Lower leg skin (tissue), 4 donors: ENCODE data around the gene RBM6. TPM values are rescaled to one million over a fixed set of nuclear protein-coding genes. Genes with fewer than 3 reads are reported as not detected.

Experiments
- DNase-seq, 2 donors: peaks; one replicate each; pipeline ENCODE4 v3.0.0-alpha.2; 2019; ENCODE audit warnings: low spot score in 2 of 2
- H3K4me3 ChIP-seq: fragments of 200-600 bp; sonication (generic); 2 replicates; pipeline ENCODE4 v1.5.1; 2017; ENCODE audit warnings: mild to moderate bottlenecking, low read depth; ENCODE audit not compliant: poor library complexity, severe bottlenecking
- POLR2A ChIP-seq, 2 donors: fragments of 450-650 bp; IDR thresholded peaks; one replicate each; pipeline ENCODE4 v1.6.1; 2016 to 2017; ENCODE audit warnings: antibody characterized with exemption in 2 of 2, mild to moderate bottlenecking in 1 of 2, moderate library complexity in 1 of 2
- WGBS, 2 donors: methylation state at CpG; one replicate each; pipeline ENCODE4 v1.1.5; 2018; 5-methylcytosine and 5-hydroxymethylcytosine counted together
- intact Hi-C: fragments of 100-400 bp; cut with DNase I; formaldehyde crosslinking; loops from one replicate; pipeline ENCODE4 v1.15.0; 2023; ENCODE audit warnings: low total_unique reads
- total RNA-seq, 4 donors: library from RNA; depleted of rRNA; stranded (reverse); fragments of >200 nt; gene quantifications; one replicate each; pipeline ENCODE4 v1.1.0, GENCODE V29; 2016
- TF ChIP-seq, protein P1 (sequence below), 3 donors: fragments of 450-650 bp; IDR thresholded peaks; one replicate each; pipeline ENCODE4 v1.5.1; 2016; ENCODE audit warnings: antibody characterized with exemption in 3 of 3, mild to moderate bottlenecking in 3 of 3, moderate library complexity in 2 of 3

RBM6 gene
- total RNA-seq, 4 donors from 2014 or later: 41.4 to 121 (median 54.7) TPM

DNA sequence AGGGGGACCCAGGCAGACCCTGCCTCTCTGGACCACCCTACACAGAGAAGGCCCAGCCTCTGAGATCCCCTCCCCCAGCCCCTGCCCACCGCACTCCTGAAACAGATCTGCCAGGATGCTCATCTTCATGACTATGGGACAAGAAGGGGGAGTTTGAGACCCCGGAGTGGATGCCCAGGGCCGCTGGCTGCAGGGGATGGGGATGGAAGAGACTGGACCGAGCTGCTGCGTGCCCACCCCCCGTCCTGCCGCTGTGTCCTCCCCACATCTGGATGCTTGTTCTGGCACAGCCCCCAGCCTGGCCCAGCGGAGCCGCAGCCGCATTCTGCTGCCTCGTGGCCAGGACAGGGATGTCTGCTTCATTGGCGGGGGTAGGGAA, 184.8 kb downstream of the RBM6 start:
- WGBS, 2 donors: 28 to 35% methylated on average over 12 of the region's 12 CpGs
- no peak for DNase-seq
- intact Hi-C loops: loop anchor here (10.0 kb wide), 1 partner anchor 150 kb away; the partner anchor contains the start of gene LSMEM2

DNA sequence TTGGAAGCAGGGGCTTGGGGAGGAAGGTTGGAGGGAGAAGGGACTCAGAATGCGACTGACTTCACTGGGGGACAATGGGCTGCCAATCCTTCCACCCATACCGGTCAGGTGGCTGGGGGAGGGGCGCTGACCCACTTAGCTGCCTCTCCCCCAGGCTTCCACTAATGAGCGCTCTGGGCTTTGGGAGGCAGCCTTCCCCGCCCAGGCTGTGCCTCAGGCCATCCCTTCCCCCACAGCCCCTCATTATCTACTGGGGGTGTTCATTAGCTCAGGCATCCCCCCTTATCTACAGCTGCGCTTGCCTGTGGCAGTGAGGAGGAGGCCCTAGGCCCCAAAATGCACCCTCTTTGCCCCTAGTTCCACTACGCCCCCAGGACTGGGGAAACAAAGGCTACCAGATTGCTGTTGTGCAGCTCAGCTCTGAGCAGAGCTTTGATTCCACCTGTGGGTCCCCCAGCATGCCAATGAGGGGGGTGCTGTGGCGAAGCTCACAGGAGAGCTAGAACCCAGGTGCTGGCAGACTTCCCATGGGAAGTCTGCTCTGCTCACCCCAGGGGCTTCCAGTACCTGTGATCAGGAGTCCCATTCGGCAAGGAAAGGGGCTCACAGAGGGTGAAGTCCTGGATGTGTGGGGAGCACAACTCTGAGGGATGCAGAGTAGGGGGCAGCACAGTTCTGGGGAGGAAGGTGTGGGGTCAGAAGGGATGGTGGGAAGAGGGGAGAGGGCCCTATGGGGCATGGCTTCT, 185.8 kb downstream of the RBM6 start:
- WGBS, 2 donors: 67 to 77% methylated on average over 8 of the region's 9 CpGs
- no peak for TF ChIP-seq POLR2A (IDR thresholded peaks at IDR 0.05)
- TF ChIP-seq, protein P1, sequence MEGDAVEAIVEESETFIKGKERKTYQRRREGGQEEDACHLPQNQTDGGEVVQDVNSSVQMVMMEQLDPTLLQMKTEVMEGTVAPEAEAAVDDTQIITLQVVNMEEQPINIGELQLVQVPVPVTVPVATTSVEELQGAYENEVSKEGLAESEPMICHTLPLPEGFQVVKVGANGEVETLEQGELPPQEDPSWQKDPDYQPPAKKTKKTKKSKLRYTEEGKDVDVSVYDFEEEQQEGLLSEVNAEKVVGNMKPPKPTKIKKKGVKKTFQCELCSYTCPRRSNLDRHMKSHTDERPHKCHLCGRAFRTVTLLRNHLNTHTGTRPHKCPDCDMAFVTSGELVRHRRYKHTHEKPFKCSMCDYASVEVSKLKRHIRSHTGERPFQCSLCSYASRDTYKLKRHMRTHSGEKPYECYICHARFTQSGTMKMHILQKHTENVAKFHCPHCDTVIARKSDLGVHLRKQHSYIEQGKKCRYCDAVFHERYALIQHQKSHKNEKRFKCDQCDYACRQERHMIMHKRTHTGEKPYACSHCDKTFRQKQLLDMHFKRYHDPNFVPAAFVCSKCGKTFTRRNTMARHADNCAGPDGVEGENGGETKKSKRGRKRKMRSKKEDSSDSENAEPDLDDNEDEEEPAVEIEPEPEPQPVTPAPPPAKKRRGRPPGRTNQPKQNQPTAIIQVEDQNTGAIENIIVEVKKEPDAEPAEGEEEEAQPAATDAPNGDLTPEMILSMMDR (IDR thresholded peaks at IDR 0.05): no peak
- no peak overlapping the region for H3K4me3 ChIP-seq
- no peak for DNase-seq
- intact Hi-C loops: loop anchor here (10.0 kb wide), 1 partner anchor 149 kb away; the partner anchor contains the start of gene LSMEM2

More for the DNA sequence above, 184.8 kb downstream of the RBM6 start:
- H3K4me3 ChIP-seq: no peak overlapping the region
- TF ChIP-seq, protein P1 (IDR thresholded peaks at IDR 0.05): no peak
- TF ChIP-seq POLR2A (IDR thresholded peaks at IDR 0.05): no peak

DNA sequence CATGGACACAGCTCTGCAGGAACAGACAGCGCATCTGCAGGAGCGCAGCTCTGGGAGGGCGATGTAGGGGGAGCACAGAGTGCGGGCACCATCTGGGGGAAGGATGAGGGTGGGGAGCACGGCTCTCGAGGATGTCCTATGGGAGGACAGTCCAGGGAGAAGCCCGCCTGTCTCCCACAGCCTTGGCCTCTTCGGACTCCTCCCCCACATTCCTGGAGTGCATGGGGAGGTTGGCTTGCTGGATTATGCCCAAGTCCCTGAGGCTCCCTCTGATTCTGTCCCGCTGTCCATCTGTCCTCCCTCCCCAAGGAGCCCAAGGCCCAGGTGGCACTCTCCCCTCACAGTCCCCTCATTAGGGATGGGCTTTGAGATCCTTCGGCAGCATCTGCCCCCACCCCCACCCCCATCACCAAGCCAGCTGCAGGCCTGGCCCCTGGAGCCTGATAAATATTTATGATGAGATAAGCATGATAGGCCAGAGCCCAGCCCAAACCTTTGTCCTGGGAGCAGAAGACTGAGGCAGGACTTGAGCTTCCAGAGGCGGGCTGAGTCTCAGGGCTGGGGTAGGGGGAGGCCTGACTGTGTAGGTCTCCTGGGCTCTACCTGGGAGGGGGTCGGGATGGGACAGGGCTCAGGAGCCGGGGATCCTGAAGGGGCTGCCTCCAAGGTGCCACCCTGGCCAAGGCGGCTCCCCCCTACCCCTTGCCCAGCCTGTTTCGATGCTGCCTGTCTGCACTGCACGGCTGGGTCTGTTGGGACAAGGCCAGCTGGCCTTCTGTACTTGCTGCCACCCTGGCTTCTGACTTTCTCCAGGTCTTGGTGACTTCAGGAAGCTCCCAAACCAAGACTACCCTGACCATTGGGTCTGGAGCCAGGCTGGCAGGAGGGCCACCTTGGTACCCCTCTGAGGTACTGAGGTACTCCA, 186.6 kb downstream of the RBM6 start:
- DNase-seq: no peak
- WGBS, 2 donors: 62 to 65% methylated on average over 15 to 16 of the region's 16 CpGs
- no peak overlapping the region for H3K4me3 ChIP-seq
- TF ChIP-seq, protein P1 (IDR thresholded peaks at IDR 0.05): no peak
- no peak for TF ChIP-seq POLR2A (IDR thresholded peaks at IDR 0.05)
- intact Hi-C loops: loop anchor here (10.0 kb wide), 1 partner anchor 148 kb away; the partner anchor contains the start of gene LSMEM2

Other genes with a start within 250 kb of the RBM6 start
- 1 to 10 TPM; 1.0 to 3.7 (median 3.1) TPM for gene AMIGO3, start 220.5 kb upstream of the RBM6 start, total RNA-seq
- gene GMPPB, start 216.2 kb upstream of the RBM6 start, total RNA-seq: 10 to 100 TPM; 10.1 to 27.6 (median 18.2) TPM
- 10 to 100 TPM; 44.1 to 56.5 (median 51.6) TPM for gene IP6K1, start 153.6 kb upstream of the RBM6 start, total RNA-seq
- under 1 TPM in 2 of 4 donors, not detected in 2; 0.36 to 0.84 TPM for gene CDHR4, start 140.3 kb upstream of the RBM6 start, total RNA-seq
- 10 to 100 TPM; 30.4 to 56.1 (median 37.9) TPM for gene INKA1, start 136.9 kb upstream of the RBM6 start, total RNA-seq
- 10 to 100 TPM; 14.5 to 19.7 (median 18.2) TPM for gene UBA7, start 126.2 kb upstream of the RBM6 start, total RNA-seq
- 1 to 10 TPM; 1.1 to 4.8 (median 2.9) TPM for gene TRAIP, start 83.6 kb upstream of the RBM6 start, total RNA-seq
- gene CAMKV, start 70.2 kb upstream of the RBM6 start, total RNA-seq: not detected
- 10 to 100 TPM; 29.7 to 62.5 (median 48.8) TPM for gene MST1R, start 36.3 kb upstream of the RBM6 start, total RNA-seq
- 10 to 100 TPM in 3 of 4 donors, 1 to 10 TPM in 1; 5.6 to 16.7 (median 11.4) TPM for gene MON1A, start 10.3 kb upstream of the RBM6 start, total RNA-seq
- 100 to 1,000 TPM; 131 to 244 (median 138) TPM for gene RBM5, start 148.8 kb downstream of the RBM6 start, total RNA-seq
- 100 to 1,000 TPM; 106 to 151 (median 120) TPM for gene SEMA3F, start 215.2 kb downstream of the RBM6 start, total RNA-seq